Caco-2 (cell line): ENCODE data around the gene MBTD1. TPM values are rescaled to one million over a fixed set of nuclear protein-coding genes. Genes with fewer than 3 reads are reported as not detected.

ENCODE experiments used
- BruUV-seq: library from RNA; stranded (reverse); fragments of 400-500 nt; replicated peaks from 2 replicates; lab custom pipeline; 2021; lab: Mats Ljungman, UMichigan
- CTCF ChIA-PET: fragments of 300-600 bp; sonication (Branson Sonifier 250); formaldehyde crosslinking; loops from one replicate; lab custom pipeline; 2022; ENCODE audit warnings: antibody characterized with exemption; lab: Charles Lee
- POLR2A ChIA-PET: fragments of 300-600 bp; sonication (Branson Sonifier 250); formaldehyde crosslinking; loops from one replicate; lab custom pipeline; 2022; ENCODE audit warnings: antibody characterized with exemption; lab: Charles Lee
- DNase-seq, 2 experiments: peaks; one replicate each; pipeline versions ENCODE4 v3.0.0 to v3.0.0-alpha.2; 2020 to 2022
- H3K27me3 ChIP-seq: replicated peaks from 2 replicates; pipeline ENCODE4 v1.6.0; 2011; ENCODE audit warnings: low read length; ENCODE audit not compliant: control insufficient read depth, insufficient read depth
- H3K36me3 ChIP-seq: 2 replicates; pipeline ENCODE4 v1.5.1; 2011; ENCODE audit warnings: low read length; ENCODE audit not compliant: control insufficient read depth, insufficient read depth
- H3K4me1 ChIP-seq: fragments of 250-450 bp; sonication (Bioruptor Pico); 2 replicates; pipeline ENCODE4 v1.5.1; 2020; ENCODE audit warnings: mild to moderate bottlenecking
- H3K4me3 ChIP-seq: 2 replicates; pipeline ENCODE4 v1.5.1; 2011; ENCODE audit warnings: low read depth, mild to moderate bottlenecking, control low read depth, low read length
- H3K9me3 ChIP-seq: fragments of 250-450 bp; sonication (Bioruptor Pico); 2 replicates; pipeline ENCODE4 v1.5.1; 2020; ENCODE audit warnings: mild to moderate bottlenecking, moderate library complexity
- H3K27ac Mint-ChIP-seq: one replicate; pipeline ENCODE4 v1.8.0; 2022; ENCODE audit warnings: mixed read lengths; ENCODE audit not compliant: unreplicated experiment
- H3K27me3 Mint-ChIP-seq: one replicate; pipeline ENCODE4 v1.8.0; 2022; ENCODE audit warnings: mixed read lengths; ENCODE audit not compliant: insufficient read depth, unreplicated experiment
- H3K36me3 Mint-ChIP-seq: one replicate; pipeline ENCODE4 v1.8.0; 2022; ENCODE audit warnings: mild to moderate bottlenecking, mixed read lengths; ENCODE audit not compliant: insufficient read depth, unreplicated experiment
- H3K4me1 Mint-ChIP-seq: one replicate; pipeline ENCODE4 v1.8.0; 2022; ENCODE audit warnings: low read depth, mixed read lengths; ENCODE audit not compliant: unreplicated experiment
- H3K4me3 Mint-ChIP-seq: one replicate; pipeline ENCODE4 v1.8.0; 2022; ENCODE audit warnings: mild to moderate bottlenecking, moderate library complexity, mixed read lengths; ENCODE audit not compliant: unreplicated experiment
- H3K9me3 Mint-ChIP-seq: one replicate; pipeline ENCODE4 v1.8.0; 2022; ENCODE audit warnings: mixed read lengths; ENCODE audit not compliant: unreplicated experiment
- CTCF ChIP-seq, 2 experiments: fragments of 200-600 bp in 1 of 2; IDR thresholded peaks; 1 replicate in 1 of 2; 2 replicates in 1 of 2; pipeline versions ENCODE4 v1.5.1 to v1.8.0; 2011 to 2022; ENCODE audit warnings: antibody characterized with exemption in 1 of 2, control low read depth in 1 of 2, inconsistent platforms in 1 of 2, low read depth in 1 of 2, low read length in 1 of 2, mild to moderate bottlenecking in 1 of 2, moderate library complexity in 1 of 2; ENCODE audit not compliant: insufficient read depth in 1 of 2, severe bottlenecking in 1 of 2, unreplicated experiment in 1 of 2
- intact Hi-C: fragments of 100-400 bp; cut with micrococcal nuclease; formaldehyde crosslinking; loops from one replicate; pipeline ENCODE4 v1.10.0; 2022; ENCODE audit not compliant: unreplicated experiment
- total RNA-seq: library from RNA; stranded (reverse); gene quantifications from 2 replicates; pipeline ENCODE4 v1.2.3, GENCODE V29; 2022

The MBTD1 gene
- total RNA-seq, 1 experiment from 2014 or later: 26.2 TPM

- H3K4me1 Mint-ChIP-seq: no peaks in the 10 kb centered on the region
- H3K4me3 Mint-ChIP-seq: no peak overlapping the region
- no TSS peak for BruUV-seq
- Histone ChIP-seq H3K36me3 (peaks cover 1% of the 10 kb centered on the region; the same call in 1 of the 2 replicates), H3K4me1 (no peaks in the 10 kb centered on the region), H3K4me3 (no peak overlapping the region), H3K9me3 (no peaks in the 10 kb centered on the region), H3K27me3 (no peaks in the 10 kb centered on the region)
- no peak for TF ChIP-seq CTCF (IDR thresholded peaks at IDR 0.05; ENCODE audit: insufficient read depth in 1 of 2, low read depth in 1 of 2, low read length in 1 of 2, severe bottlenecking in 1 of 2, unreplicated experiment in 1 of 2)
- no peaks in the 10 kb centered on the region for H3K27me3 Mint-ChIP-seq
- DNase-seq: no peak
- no peaks in the 10 kb centered on the region for H3K9me3 Mint-ChIP-seq
- H3K36me3 Mint-ChIP-seq: peaks cover 33% of the 10 kb centered on the region
- intact Hi-C loops: no loop called here
- no peak overlapping the region for H3K27ac Mint-ChIP-seq
- ChIA-PET CTCF (no interaction called here), POLR2A (no interaction called here)
Measured at GRCh38 chr17:51224402-51225262, 35.2 kb downstream of the MBTD1 start.

- ChIA-PET CTCF (no interaction called here), POLR2A (no interaction called here)
- no peak for TF ChIP-seq CTCF (IDR thresholded peaks at IDR 0.05; ENCODE audit: insufficient read depth in 1 of 2, low read depth in 1 of 2, low read length in 1 of 2, severe bottlenecking in 1 of 2, unreplicated experiment in 1 of 2)
- Histone ChIP-seq H3K4me3 (no peak overlapping the region), H3K27me3 (no peaks in the 10 kb centered on the region), H3K36me3 (peaks cover 1% of the 10 kb centered on the region; the same call in 1 of the 2 replicates), H3K4me1 (no peaks in the 10 kb centered on the region), H3K9me3 (no peaks in the 10 kb centered on the region)
- Mint-ChIP-seq H3K27me3 (no peaks in the 10 kb centered on the region), H3K36me3 (peaks cover 37% of the 10 kb centered on the region), H3K27ac (no peak overlapping the region), H3K4me3 (no peak overlapping the region), H3K9me3 (no peaks in the 10 kb centered on the region), H3K4me1 (no peaks in the 10 kb centered on the region)
- no peak for DNase-seq
- BruUV-seq: no TSS peak
- intact Hi-C loops: no loop called here
Measured at GRCh38 chr17:51221322-51221721, 38.5 kb downstream of the MBTD1 start.

GRCh38 chr17:51217946-51218345, 41.9 kb downstream of the MBTD1 start:
- BruUV-seq: no TSS peak
- Histone ChIP-seq H3K4me3 (no peak overlapping the region), H3K4me1 (no peaks in the 10 kb centered on the region), H3K27me3 (no peaks in the 10 kb centered on the region), H3K36me3 (no peaks in the 10 kb centered on the region), H3K9me3 (no peaks in the 10 kb centered on the region)
- Mint-ChIP-seq H3K4me3 (no peak overlapping the region), H3K9me3 (no peaks in the 10 kb centered on the region), H3K27me3 (no peaks in the 10 kb centered on the region), H3K27ac (no peak overlapping the region), H3K4me1 (no peaks in the 10 kb centered on the region), H3K36me3 (peaks cover 37% of the 10 kb centered on the region)
- intact Hi-C loops: no loop called here
- CTCF ChIA-PET: no interaction called here
- no peak for DNase-seq
- POLR2A ChIA-PET: no interaction called here
- TF ChIP-seq CTCF (IDR thresholded peaks at IDR 0.05; ENCODE audit: insufficient read depth in 1 of 2, low read depth in 1 of 2, low read length in 1 of 2, severe bottlenecking in 1 of 2, unreplicated experiment in 1 of 2): no peak
